ENCODE results near the gene WDR5.

The WDR5 gene

DNA sequence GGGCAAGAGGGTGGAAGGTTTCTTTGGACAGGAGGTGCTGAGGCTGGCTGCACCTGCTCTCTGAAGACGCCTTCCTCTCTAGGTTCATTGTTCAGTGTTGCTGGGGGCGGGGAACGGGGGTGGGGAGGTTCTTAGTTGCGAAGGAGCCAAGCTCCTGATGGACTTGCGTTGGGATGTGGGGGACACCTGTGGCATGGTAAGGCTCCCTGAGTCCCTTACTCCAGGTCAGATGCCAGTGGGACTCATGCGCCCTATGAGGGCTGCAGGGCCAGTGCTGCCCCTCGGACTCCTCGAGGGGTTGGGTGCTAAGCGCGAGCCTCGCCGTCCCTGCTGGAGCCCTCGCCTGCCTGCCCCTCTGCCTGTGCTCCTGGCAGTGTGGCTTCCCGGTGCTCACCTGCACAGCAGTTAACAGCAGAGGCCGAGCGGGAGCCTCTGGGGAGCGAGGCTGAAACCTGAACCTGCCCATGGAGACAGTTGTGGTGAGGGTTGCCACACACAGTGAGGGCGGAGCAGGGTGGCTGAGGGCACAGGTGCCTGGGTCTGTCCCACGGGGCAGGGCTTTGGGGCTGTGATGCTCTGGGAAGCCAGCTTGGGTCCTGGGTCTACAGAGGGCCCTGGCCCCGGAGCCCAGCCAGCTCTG is 23.0 kb downstream of the WDR5 start:
- no peak overlapping the region for H3K4me3 ChIP-seq (ENCODE audit: low read depth, low read length)
- no peak for TF ChIP-seq CTCF (IDR thresholded peaks at IDR 0.05; ENCODE audit: borderline replicate concordance, insufficient read depth, low read depth, low read length)

DNA sequence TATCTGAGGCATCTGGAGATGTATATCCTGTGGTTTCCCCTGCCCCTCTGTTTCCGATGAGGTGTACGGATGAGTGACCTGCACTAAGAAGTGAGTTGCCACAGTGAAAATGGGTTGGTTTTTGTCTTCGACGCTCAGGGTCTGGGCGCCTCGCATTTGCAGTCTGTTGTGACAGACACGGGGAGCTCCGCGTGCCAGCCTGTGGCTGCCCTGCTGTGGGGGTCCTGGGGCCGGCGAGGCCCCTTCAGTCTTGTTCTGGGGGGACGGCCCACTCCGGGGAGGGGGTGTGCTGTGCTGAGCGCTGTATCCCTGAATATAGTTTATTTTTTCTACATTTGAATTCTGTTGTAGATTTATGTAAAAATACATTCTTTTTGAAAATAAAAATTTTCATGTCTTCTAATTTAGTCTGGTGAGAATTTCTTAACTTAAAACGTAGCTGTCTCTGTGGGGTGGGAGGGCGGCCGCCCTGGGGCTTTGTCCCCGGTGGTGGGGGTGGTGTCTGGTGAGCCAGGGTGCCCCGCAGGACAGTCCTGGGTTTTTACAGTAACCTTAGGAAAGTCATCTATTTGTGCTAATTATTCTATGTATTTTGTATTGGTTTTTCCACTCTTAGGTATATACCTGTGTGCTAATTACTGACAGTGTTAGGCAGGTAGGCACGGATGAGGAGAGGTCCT is 23.8 kb downstream of the WDR5 start:
- no peak for TF ChIP-seq CTCF (IDR thresholded peaks at IDR 0.05; ENCODE audit: borderline replicate concordance, insufficient read depth, low read depth, low read length)
- H3K4me3 ChIP-seq (ENCODE audit: low read depth, low read length), result no peak overlapping the region

GRCh38 chr9:134161647-134162046 is 25.8 kb downstream of the WDR5 start:
- no peak overlapping the region for H3K4me3 ChIP-seq (ENCODE audit: low read depth, low read length)
- TF ChIP-seq CTCF (IDR thresholded peaks at IDR 0.05; ENCODE audit: borderline replicate concordance, insufficient read depth, low read depth, low read length), result no peak

DNA sequence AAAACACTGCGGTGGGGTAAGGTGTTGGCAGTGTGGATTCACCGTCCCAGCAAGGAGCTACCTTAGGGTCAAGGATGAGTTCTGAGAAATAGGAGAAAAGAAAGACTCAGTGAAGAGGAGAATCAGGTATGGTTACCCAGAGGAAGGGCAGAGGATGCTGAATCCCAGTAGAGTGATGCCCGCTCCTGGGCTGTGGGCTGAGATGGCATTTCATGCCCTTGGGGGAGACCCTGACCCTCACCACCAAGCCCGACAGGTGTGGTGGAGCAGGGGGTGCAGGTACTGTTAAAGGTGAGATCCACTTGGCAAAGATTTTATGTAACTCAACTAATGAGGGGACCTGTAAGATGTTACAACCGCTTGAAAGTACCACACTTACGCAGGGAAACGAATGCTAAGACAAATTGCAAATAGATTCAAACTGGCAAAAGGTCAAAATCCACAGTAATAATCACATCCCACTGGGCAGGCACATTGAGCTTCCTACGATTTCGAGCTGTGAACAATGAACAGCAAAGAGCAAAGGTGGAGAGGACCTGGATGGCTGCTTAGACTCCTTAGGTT is 26.4 kb downstream of the WDR5 start:
- no peak overlapping the region for H3K4me3 ChIP-seq (ENCODE audit: low read depth, low read length)
- TF ChIP-seq CTCF (IDR thresholded peaks at IDR 0.05; ENCODE audit: borderline replicate concordance, insufficient read depth, low read depth, low read length), result no peak

DNA sequence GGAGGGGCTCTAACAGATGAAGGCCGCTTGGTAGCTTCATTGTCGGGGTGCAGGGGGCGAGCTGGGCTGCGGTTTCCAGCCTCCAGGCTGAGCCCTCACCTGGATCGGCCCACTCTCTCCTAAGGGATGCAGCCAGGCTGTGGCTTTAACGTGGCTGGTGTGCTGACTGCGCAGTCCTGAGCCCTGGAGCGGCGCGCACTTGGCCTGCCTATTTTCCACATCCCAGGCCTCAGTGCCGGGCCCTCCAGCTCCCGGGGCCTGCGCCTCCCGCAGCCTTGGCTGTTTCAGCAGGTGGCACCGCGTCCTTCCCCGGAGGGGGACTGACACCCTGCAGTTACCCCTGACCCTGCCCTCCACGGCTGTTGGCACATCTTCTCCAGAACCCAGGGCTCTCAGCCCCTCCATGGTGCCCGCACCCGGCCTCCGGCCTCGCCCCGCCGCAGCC is 27.1 kb downstream of the WDR5 start:
- TF ChIP-seq CTCF (IDR thresholded peaks at IDR 0.05; ENCODE audit: borderline replicate concordance, insufficient read depth, low read depth, low read length), result no peak
- no peak overlapping the region for H3K4me3 ChIP-seq (ENCODE audit: low read depth, low read length)

DNA sequence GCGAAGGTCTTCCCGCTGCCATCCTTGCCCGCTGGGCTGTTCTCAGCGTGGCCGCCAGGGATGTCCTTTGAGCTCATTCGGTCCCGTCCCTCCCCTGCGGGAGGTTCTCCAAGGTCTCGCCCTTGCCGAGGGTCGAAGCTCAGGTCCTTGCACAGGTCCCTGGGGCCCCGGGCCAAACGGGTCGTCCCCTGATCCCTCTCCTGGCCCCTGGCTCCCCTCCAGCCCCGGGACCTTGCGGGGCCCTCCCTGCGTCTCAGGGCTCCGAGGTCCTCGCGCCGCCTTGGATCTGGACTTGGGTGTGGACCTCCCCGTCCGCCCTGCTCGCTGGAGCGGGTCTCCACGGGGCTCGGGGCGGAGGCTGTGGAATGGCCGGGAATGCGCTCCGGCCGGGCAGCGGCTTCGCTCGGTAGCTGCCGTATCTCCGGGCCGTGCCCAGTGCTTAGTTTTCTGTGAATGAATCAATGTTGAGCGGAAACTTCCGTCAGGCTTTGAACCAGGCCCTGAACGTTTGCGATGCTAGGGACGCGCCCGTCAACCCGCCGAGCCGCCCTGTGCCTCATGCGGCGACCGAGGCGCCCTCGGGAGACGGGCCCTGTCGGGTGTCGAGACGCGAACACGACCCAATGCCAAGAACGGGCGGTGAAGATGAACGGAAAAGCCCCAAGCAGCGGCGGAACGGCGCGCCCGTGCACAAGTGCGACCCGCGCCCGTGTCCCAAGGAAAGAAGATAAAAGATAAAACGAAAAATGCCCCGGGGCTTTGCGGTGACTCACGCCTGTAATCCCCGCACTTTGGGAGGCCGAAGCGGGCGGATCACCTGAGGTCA is 27.7 kb downstream of the WDR5 start:
- H3K4me3 ChIP-seq (ENCODE audit: low read depth, low read length), result no peak overlapping the region
- peak; percentile 46 for TF ChIP-seq CTCF (IDR thresholded peaks at IDR 0.05; ENCODE audit: borderline replicate concordance, insufficient read depth, low read depth, low read length)
